Measurements from ENCODE around the gene UFSP1. TPM values are rescaled to one million over a fixed set of nuclear protein-coding genes. Genes with fewer than 3 reads are reported as not detected.
A peak's percentile ranks its signal among the peaks of the same experiment; 100 is the strongest.
"Not testable (repeated sequence)": the region's sequence is repeated elsewhere in the genome, so short reads cannot be mapped to it uniquely, and the experiment has no call there.

The UFSP1 gene
- total and polyA plus RNA-seq, 2 experiments from 2014 or later: 3.9 to 4.2 TPM

DNA sequence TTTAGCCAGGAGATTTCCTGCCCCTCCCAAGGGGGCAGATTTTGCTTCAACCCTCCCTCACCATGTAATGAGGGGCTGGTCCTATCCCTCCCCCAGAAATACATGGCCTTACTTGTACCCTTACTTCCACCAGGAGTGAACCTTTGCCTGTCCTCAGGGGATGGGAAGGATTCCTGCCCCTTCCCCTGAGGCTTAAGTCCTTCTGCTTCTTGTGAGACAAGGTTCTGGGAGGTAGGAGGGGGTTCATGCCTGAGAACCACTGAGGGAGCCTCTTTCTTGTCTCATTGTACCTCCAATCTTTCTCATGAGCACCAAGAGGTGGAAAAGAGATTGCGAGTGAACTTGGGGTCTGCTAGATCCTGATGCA is 40.3 kb upstream of the UFSP1 start:
- H3K4me2 ChIP-seq: no peak overlapping the region
- TF ChIP-seq EZH2phosphoT487 (IDR thresholded peaks at IDR 0.05; ENCODE audit: low read depth, severe bottlenecking, unreplicated experiment): no peak
- H3K9me2 ChIP-seq (replicated peaks; ENCODE audit: insufficient read depth): no peaks in the 10 kb centered on the region
- no peak overlapping the region for H3K4me3 ChIP-seq
- H3K27ac ChIP-seq: peak overlapping the region; percentile 60
- 91% methylated on average over 1 of the region's 1 CpG for WGBS (ENCODE audit: low lambda C conversion rate, missing lambda C conversion rate)
- H3K9me3 ChIP-seq (ENCODE audit: low read depth): no peaks in the 10 kb centered on the region
- H3K79me2 ChIP-seq: no peaks in the 10 kb centered on the region
- H3K27me3 ChIP-seq: no peaks in the 10 kb centered on the region
- peaks cover 3% of the 10 kb centered on the region for H3K4me1 ChIP-seq (ENCODE audit: insufficient read depth)
- no peaks in the 10 kb centered on the region for H4K20me1 ChIP-seq (ENCODE audit: insufficient read depth, poor library complexity, severe bottlenecking)
- no peak for DNase-seq (ENCODE audit: low spot score)
- no peaks in the 10 kb centered on the region for H3K36me3 ChIP-seq (replicated peaks; ENCODE audit: insufficient read depth, low read depth)
- no peak overlapping the region for H2AFZ ChIP-seq

DNA sequence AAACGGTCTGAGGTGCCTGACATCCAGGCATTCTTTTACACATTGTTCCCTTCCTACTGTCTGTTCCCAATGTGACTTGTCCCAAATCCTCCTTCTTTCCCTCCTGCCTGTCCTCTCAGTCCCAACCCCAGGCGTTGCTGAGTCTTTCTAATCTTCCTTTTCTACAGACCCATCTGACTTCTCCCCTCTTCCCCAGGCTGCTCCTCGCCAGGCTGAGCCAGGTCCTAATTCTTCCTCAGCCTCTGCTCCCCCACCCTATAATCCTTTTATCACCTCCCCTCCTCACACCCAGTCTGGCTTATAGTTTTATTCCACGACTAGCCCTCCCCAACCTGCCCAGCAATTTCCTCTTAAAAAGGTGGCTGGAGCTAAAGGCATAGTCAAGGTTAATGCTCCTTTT is 34.1 kb upstream of the UFSP1 start:
- 36% methylated on average over 2 of the region's 4 CpGs for WGBS (ENCODE audit: low lambda C conversion rate, missing lambda C conversion rate)
- not testable (repeated sequence) for H3K27ac ChIP-seq; H3K4me3 ChIP-seq; H3K36me3 ChIP-seq (replicated peaks; ENCODE audit: insufficient read depth, low read depth); H3K4me2 ChIP-seq; H3K27me3 ChIP-seq; H4K20me1 ChIP-seq (ENCODE audit: insufficient read depth, poor library complexity, severe bottlenecking); H3K79me2 ChIP-seq; H2AFZ ChIP-seq; H3K9me2 ChIP-seq (replicated peaks; ENCODE audit: insufficient read depth); H3K4me1 ChIP-seq (ENCODE audit: insufficient read depth); H3K9me3 ChIP-seq (ENCODE audit: low read depth); DNase-seq (ENCODE audit: low spot score)

DNA sequence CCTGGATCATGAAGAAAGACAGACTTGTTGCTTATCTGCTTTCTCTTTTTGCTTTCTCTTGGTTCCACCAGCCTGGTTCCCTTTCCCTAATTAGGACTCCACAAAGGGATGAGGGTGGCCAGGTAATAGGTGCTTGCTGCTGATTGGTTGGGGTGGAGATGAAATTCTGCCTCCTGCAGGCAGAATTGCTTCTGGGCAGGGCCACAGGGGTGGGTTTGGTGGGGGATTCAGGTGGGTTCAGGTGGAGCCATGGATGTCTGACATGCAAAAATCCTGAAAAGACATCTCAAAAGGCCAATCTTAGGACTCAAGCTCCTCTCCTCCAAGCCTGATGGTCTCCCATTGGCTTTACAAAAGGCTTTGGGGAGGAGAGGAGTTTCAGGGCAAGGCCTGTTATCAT is 31.5 kb upstream of the UFSP1 start:
- Histone ChIP-seq H3K27me3 (no peaks in the 10 kb centered on the region), H4K20me1 (ENCODE audit: insufficient read depth, poor library complexity, severe bottlenecking) (no peaks in the 10 kb centered on the region), H3K4me1 (ENCODE audit: insufficient read depth) (no peaks in the 10 kb centered on the region), H2AFZ (no peak overlapping the region), H3K9me3 (ENCODE audit: low read depth) (no peaks in the 10 kb centered on the region), H3K9me2 (replicated peaks; ENCODE audit: insufficient read depth) (no peaks in the 10 kb centered on the region), H3K79me2 (no peaks in the 10 kb centered on the region), H3K36me3 (replicated peaks; ENCODE audit: insufficient read depth, low read depth) (no peaks in the 10 kb centered on the region), H3K27ac (no peak overlapping the region), H3K4me3 (no peak overlapping the region), H3K4me2 (no peak overlapping the region)
- no peak for DNase-seq (ENCODE audit: low spot score)
- TF ChIP-seq EZH2 (IDR thresholded peaks at IDR 0.05; ENCODE audit: borderline replicate concordance): no peak
- TF ChIP-seq, protein P1, sequence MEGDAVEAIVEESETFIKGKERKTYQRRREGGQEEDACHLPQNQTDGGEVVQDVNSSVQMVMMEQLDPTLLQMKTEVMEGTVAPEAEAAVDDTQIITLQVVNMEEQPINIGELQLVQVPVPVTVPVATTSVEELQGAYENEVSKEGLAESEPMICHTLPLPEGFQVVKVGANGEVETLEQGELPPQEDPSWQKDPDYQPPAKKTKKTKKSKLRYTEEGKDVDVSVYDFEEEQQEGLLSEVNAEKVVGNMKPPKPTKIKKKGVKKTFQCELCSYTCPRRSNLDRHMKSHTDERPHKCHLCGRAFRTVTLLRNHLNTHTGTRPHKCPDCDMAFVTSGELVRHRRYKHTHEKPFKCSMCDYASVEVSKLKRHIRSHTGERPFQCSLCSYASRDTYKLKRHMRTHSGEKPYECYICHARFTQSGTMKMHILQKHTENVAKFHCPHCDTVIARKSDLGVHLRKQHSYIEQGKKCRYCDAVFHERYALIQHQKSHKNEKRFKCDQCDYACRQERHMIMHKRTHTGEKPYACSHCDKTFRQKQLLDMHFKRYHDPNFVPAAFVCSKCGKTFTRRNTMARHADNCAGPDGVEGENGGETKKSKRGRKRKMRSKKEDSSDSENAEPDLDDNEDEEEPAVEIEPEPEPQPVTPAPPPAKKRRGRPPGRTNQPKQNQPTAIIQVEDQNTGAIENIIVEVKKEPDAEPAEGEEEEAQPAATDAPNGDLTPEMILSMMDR (IDR thresholded peaks at IDR 0.05; ENCODE audit: poor library complexity): no peak
- no peak for TF ChIP-seq EZH2phosphoT487 (IDR thresholded peaks at IDR 0.05; ENCODE audit: low read depth, severe bottlenecking, unreplicated experiment)

DNA sequence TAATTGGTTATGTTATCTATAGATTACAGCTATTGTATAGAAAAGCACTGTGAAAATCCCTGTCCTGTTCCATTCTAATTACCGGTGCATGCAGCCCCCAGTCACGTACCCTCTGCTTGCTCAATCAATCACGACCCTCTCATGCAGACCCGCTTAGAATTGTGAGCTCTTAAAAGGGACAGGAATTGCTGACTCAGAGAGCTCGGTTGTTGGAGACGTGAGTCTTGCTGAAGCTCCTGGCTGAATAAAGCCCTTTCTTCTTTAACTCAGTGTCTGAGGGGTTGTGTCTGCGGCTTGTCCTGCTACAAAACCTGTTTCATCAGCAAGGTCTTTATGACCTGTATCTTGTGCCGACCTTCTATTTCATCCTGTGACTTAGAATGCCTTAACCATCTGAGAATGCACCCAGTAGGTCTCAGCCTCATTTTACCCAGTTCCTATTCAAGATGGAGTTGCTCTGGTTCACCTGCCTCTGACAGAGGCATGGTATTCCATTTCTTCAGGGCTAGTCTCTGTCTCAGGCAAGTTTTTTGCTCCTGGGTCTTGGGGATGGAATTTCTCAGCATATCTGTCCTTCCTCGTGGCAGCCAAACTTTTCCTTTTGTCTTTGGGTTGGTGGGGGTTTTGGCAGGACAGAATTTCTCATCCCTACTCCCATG is 30.4 kb upstream of the UFSP1 start:
- H3K79me2 ChIP-seq; H3K9me2 ChIP-seq (replicated peaks; ENCODE audit: insufficient read depth); H3K27ac ChIP-seq; H4K20me1 ChIP-seq (ENCODE audit: insufficient read depth, poor library complexity, severe bottlenecking); H2AFZ ChIP-seq; H3K36me3 ChIP-seq (replicated peaks; ENCODE audit: insufficient read depth, low read depth); H3K4me3 ChIP-seq; H3K27me3 ChIP-seq; H3K4me2 ChIP-seq; H3K9me3 ChIP-seq (ENCODE audit: low read depth); H3K4me1 ChIP-seq (ENCODE audit: insufficient read depth); DNase-seq (ENCODE audit: low spot score): not testable (repeated sequence)
- WGBS (ENCODE audit: low lambda C conversion rate, missing lambda C conversion rate): 66% methylated on average over 9 of the region's 9 CpGs

DNA sequence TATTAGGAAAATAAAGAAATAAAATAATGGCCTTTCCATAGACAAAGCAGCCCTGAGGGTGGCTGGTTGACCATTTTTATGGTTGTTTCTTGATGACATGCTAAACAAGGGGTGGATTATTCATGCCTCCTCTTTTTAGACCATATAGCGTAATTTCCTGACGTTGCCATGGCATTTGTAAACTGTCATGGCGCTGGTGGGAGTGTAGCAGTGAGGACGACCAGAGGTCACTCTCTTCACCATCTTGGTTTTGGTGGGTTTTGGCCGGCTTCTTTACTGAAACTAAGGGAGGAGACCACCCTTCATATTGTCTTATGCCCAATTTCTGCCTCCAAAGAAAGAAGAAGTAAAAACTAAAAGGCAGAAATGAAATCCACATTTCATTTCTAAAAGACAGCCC is 29.8 kb upstream of the UFSP1 start:
- H3K36me3 ChIP-seq (replicated peaks; ENCODE audit: insufficient read depth, low read depth); DNase-seq (ENCODE audit: low spot score); H4K20me1 ChIP-seq (ENCODE audit: insufficient read depth, poor library complexity, severe bottlenecking); H2AFZ ChIP-seq; H3K9me3 ChIP-seq (ENCODE audit: low read depth); H3K4me1 ChIP-seq (ENCODE audit: insufficient read depth); H3K79me2 ChIP-seq; H3K4me2 ChIP-seq; H3K27ac ChIP-seq; H3K4me3 ChIP-seq; H3K27me3 ChIP-seq; H3K9me2 ChIP-seq (replicated peaks; ENCODE audit: insufficient read depth): not testable (repeated sequence)
- 93% methylated on average over 5 of the region's 5 CpGs for WGBS (ENCODE audit: low lambda C conversion rate, missing lambda C conversion rate)
